HG03039 (cell line): ENCODE measurements around the gene POC5.
"Not testable (repeated sequence)": the region's sequence is repeated elsewhere in the genome, so short reads cannot be mapped to it uniquely, and the experiment has no call there.

Experiments
- ATAC-seq: cut with Tn5 transposase; IDR thresholded peaks from one replicate; pipeline ENCODE4 v1.9.1; 2021; ENCODE audit warnings: mild to moderate bottlenecking, moderate library complexity; ENCODE audit not compliant: unreplicated experiment

The POC5 gene

GRCh38 chr5:75706016-75706415 is 11.2 kb downstream of the POC5 start:
- ATAC-seq = no peak

DNA sequence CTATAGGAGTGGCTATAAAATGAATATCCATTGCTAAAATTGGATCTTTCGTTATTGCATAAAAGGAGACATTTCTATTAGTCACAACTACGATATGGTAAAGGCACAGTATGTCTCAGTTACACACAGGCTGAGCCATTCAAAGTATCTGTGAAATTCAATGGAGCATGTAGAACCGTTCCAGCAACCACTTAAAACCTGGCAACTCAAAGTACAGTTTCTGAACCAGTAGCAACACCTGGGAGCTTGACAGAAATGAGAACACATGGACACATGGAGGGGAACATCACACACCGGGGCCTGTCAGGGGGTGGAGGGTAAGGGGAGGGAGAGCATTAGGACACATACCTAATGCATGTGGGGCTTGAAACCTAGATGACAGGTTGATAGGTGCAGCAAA is 15.4 kb downstream of the POC5 start:
- no peak for ATAC-seq

- not testable (repeated sequence) for ATAC-seq
Measured at GRCh38 chr5:75695472-75696351, 21.5 kb downstream of the POC5 start.

GRCh38 chr5:75694781-75695180 is 22.5 kb downstream of the POC5 start:
- ATAC-seq = no peak

DNA sequence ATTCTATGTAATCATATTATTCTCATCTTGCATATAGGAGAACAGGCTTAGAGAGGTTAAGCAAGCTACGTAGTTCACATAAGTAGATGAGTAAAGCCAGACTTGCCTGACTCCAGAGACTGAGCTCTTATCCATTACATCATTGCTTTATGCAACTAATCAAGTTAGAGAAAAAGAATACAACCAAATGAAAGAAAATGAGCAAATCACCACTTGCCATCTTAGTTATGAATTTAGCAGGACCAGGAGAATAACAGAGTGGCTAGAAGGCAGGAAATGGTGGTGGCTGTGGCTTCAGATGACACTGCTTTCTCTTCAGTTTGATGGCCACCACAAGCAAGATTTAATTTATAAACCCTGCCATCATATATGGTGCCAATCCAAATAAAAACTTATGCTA is 26.6 kb downstream of the POC5 start:
- ATAC-seq = no peak

DNA sequence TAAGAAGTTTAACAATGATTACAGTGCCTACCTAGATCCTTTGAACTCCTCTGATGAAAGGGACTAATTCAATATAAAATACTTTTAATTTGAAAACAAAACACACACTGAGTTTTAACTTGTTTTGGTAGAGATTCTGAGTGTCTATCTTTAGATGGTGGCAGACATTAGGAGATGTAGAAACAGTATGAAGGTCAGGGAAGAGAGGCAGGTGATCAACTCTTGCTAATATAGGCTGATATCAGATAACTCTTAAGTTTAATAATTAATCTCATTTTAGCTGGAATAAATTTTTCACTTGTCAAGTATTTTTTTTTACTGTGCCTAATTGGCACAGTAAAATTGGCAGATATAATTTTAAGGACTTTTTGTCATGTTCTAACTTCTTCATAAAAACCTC is 30.8 kb downstream of the POC5 start:
- ATAC-seq = no peak

- no peak for ATAC-seq
Measured at GRCh38 chr5:75685141-75685540, 32.1 kb downstream of the POC5 start.

- no peak for ATAC-seq
Measured at GRCh38 chr5:75681125-75681830, 36.0 kb downstream of the POC5 start.

DNA sequence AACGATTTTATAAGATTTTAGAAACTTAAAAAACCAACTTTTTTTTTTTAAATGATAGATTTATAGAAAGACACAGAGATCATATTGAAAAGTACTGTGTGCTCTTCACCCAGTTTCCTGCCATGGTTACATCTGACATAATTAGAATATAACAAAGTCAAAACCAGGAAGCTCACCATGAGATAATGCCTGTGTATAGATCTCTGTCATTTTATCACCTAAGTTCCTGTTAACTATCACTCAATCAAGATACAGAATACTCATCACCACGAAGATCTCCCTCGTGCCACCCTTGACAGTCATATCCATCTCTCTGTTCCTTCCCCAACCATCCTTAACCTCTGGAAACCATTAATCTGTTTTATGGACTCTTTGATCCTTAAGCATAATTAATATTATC is 39.1 kb downstream of the POC5 start:
- no peak for ATAC-seq

- no peak for ATAC-seq
Measured at GRCh38 chr5:75677607-75678006, 39.6 kb downstream of the POC5 start.

GRCh38 chr5:75675783-75676182 is 41.5 kb downstream of the POC5 start:
- ATAC-seq = no peak

- ATAC-seq = no peak
Measured at GRCh38 chr5:75672616-75673015, 44.6 kb downstream of the POC5 start.

- no peak for ATAC-seq
Measured at GRCh38 chr5:75671506-75671905, 45.7 kb downstream of the POC5 start.

DNA sequence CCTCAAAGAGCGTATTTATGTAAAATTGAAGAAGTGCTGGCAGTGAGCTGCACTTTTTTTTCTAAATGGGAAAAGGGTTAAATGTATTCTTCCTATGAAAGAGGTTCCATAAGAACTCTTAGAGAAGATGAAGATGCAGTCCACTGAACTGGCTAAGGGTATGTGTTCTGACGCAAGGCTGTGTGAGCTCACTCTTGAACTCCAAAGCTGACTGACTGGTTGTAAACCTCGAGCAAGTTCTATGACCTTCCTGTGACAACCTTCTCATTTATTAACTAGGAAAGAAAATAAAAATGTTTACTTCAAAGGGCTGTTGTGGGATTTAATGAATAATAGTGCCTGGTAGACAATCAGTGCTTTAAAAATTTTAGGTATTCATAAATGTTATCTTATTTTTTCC is 46.7 kb downstream of the POC5 start:
- no peak for ATAC-seq

GRCh38 chr5:75668977-75669689 is 48.1 kb downstream of the POC5 start:
- ATAC-seq = peak; percentile 88

- no peak for ATAC-seq
Measured at GRCh38 chr5:75668445-75668844, 48.8 kb downstream of the POC5 start.

GRCh38 chr5:75667586-75667985 is 49.7 kb downstream of the POC5 start:
- ATAC-seq = no peak

- no peak for ATAC-seq
Measured at GRCh38 chr5:75666801-75667200, 50.4 kb downstream of the POC5 start.

- no peak for ATAC-seq
Measured at GRCh38 chr5:75664979-75665378, 52.3 kb downstream of the POC5 start.

GRCh38 chr5:75663579-75664284 is 53.5 kb downstream of the POC5 start:
- ATAC-seq = no peak

DNA sequence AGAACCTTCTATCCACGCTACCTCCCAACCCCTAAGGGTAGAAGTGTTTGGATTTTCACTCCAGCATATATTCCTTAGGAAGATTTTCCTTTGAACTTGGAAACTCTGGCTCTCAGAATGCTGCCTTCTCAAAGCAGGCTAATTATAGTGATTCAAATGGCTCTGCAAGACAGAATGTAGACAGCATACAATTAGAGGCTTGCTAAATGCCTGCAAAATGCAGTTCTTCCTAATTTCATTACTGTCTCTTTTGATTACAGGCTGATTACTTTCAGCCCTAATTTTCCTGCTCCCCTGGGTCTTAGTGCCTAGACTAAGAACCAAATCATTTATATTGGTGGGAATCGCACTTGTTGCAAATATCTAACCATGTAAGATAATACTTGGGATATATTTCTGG is 55.2 kb downstream of the POC5 start:
- ATAC-seq = no peak
